ENCODE data around the gene SERPINA3.

The SERPINA3 gene

DNA sequence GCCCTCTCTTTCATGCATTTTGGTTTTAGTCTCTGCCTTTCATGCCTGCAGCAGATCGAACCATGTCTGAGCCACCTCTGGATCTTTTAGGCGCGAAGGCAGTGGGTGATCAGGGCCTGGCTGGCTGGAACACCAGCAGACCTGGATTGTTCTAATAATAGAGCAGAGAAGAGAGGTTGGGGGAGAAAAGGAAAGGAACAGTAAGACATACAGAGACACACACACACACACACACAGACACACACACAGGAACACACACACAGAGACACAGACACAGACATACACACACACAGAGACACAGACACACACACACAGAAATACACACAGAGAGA lies 38.2 kb downstream of the SERPINA3 start:
- H3K79me2 ChIP-seq (ENCODE audit: insufficient read depth, low read length), result no peaks in the 10 kb centered on the region
- H3F3A ChIP-seq (ENCODE audit: low read depth), result no peaks in the 10 kb centered on the region
- H2AFZ ChIP-seq (ENCODE audit: low read length), result no peak overlapping the region
- H3K36me3 ChIP-seq (ENCODE audit: insufficient read depth, low read length), result no peaks in the 10 kb centered on the region
- peaks cover 11% of the 10 kb centered on the region; the same call in 1 of the 2 replicates for H3K9me3 ChIP-seq (ENCODE audit: insufficient read depth, low read depth, low read length)
- H4K20me1 ChIP-seq (ENCODE audit: insufficient read depth, low read length, poor library complexity, severe bottlenecking), result no peaks in the 10 kb centered on the region
- no peak overlapping the region for H3K4me3 ChIP-seq (ENCODE audit: low read length, poor library complexity, severe bottlenecking)
- H3K27me3 ChIP-seq (ENCODE audit: insufficient read depth, low read length, poor library complexity, severe bottlenecking), result no peaks in the 10 kb centered on the region
- H3K4me1 ChIP-seq (ENCODE audit: insufficient read depth, low read length, poor library complexity, severe bottlenecking), result no peaks in the 10 kb centered on the region
- no peak overlapping the region for H3K4me2 ChIP-seq (ENCODE audit: low read depth, low read length, poor library complexity, severe bottlenecking)
- H3K9ac ChIP-seq (ENCODE audit: low read depth, low read length, poor library complexity, severe bottlenecking), result no peak overlapping the region
- no peaks in the 10 kb centered on the region for H3K9me2 ChIP-seq (replicated peaks; ENCODE audit: low read depth, low read length)
- TF ChIP-seq EZH2phosphoT487 (IDR thresholded peaks at IDR 0.05; ENCODE audit: borderline replicate concordance), result no peak
- TF ChIP-seq, protein P1, sequence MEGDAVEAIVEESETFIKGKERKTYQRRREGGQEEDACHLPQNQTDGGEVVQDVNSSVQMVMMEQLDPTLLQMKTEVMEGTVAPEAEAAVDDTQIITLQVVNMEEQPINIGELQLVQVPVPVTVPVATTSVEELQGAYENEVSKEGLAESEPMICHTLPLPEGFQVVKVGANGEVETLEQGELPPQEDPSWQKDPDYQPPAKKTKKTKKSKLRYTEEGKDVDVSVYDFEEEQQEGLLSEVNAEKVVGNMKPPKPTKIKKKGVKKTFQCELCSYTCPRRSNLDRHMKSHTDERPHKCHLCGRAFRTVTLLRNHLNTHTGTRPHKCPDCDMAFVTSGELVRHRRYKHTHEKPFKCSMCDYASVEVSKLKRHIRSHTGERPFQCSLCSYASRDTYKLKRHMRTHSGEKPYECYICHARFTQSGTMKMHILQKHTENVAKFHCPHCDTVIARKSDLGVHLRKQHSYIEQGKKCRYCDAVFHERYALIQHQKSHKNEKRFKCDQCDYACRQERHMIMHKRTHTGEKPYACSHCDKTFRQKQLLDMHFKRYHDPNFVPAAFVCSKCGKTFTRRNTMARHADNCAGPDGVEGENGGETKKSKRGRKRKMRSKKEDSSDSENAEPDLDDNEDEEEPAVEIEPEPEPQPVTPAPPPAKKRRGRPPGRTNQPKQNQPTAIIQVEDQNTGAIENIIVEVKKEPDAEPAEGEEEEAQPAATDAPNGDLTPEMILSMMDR (conservative IDR thresholded peaks at IDR 0.05; ENCODE audit: low read length), result no peak

DNA sequence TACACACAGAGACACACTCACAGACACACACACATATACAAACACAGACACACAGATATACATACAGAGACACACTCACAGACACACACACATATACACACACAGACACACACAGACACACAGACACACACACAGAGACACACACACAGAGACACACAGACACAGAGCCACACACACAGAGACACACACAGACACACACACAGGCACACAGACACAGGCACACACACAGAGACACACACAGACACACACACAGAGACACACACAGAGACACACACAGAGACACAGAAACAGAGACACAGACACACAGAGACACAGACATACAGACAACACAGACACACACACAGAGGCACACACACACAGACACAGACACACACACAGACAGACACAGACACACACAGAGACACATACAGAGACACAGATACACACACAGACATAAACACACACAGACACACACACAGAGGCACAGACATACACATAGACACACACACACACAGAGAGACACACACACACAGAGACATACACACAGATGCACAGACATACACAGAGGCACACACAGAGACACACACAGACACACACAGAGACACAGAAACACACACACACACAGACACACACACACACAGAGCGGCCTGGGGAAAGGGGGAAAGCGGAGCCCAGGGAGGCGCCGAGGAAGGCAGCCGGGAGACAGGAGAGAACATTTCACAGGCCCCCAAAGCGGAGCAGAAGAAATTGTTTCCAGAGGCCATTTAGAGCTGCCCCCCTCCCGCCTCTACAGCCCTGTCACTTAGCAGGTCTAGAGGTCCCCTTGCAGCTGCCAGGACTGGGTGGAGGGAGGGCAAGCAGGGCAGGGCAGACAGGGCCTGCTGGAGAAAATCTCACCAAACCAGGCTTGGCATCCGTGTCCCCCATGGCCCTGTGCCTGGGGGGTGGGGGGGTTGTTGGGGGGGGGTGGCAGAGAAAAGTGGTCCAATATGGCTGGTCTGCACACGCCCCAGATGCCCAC lies 38.9 kb downstream of the SERPINA3 start:
- H3K36me3 ChIP-seq (ENCODE audit: insufficient read depth, low read length), result no peaks in the 10 kb centered on the region
- no peaks in the 10 kb centered on the region for H3K9me2 ChIP-seq (replicated peaks; ENCODE audit: low read depth, low read length)
- no peaks in the 10 kb centered on the region for H4K20me1 ChIP-seq (ENCODE audit: insufficient read depth, low read length, poor library complexity, severe bottlenecking)
- TF ChIP-seq, protein P1 (conservative IDR thresholded peaks at IDR 0.05; ENCODE audit: low read length), result no peak
- no peak for TF ChIP-seq EZH2phosphoT487 (IDR thresholded peaks at IDR 0.05; ENCODE audit: borderline replicate concordance)
- no peaks in the 10 kb centered on the region for H3K27me3 ChIP-seq (ENCODE audit: insufficient read depth, low read length, poor library complexity, severe bottlenecking)
- peaks cover 11% of the 10 kb centered on the region; the same call in 1 of the 2 replicates for H3K9me3 ChIP-seq (ENCODE audit: insufficient read depth, low read depth, low read length)
- no peak overlapping the region for H3K4me2 ChIP-seq (ENCODE audit: low read depth, low read length, poor library complexity, severe bottlenecking)
- no peak overlapping the region for H3K9ac ChIP-seq (ENCODE audit: low read depth, low read length, poor library complexity, severe bottlenecking)
- H3F3A ChIP-seq (ENCODE audit: low read depth), result no peaks in the 10 kb centered on the region
- no peaks in the 10 kb centered on the region for H3K79me2 ChIP-seq (ENCODE audit: insufficient read depth, low read length)
- H3K4me1 ChIP-seq (ENCODE audit: insufficient read depth, low read length, poor library complexity, severe bottlenecking), result no peaks in the 10 kb centered on the region
- no peak overlapping the region for H3K4me3 ChIP-seq (ENCODE audit: low read length, poor library complexity, severe bottlenecking)
- H2AFZ ChIP-seq (ENCODE audit: low read length), result no peak overlapping the region

DNA sequence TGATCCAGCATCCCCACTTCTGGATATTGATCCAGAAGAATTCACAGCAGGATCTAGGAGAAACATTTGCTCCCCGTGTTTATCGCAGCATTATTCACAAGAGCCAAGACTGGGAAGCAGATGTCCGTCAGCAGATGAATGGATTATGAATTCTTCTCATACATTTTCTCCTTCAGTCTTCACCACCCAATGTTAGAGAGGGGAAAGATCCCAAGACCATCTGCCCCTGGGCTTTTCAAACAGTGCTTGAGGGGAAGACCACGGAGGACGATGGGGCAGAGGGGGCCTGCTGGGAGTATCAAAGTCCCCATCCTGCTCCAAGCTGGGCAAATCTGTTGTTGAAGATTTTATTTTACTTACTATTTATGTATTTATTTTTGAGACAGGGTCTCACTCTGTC lies 41.1 kb downstream of the SERPINA3 start:
- Histone ChIP-seq H3K36me3 (ENCODE audit: insufficient read depth, low read length) (no peaks in the 10 kb centered on the region), H3K4me3 (ENCODE audit: low read length, poor library complexity, severe bottlenecking) (no peak overlapping the region), H3K9ac (ENCODE audit: low read depth, low read length, poor library complexity, severe bottlenecking) (no peak overlapping the region), H2AFZ (ENCODE audit: low read length) (no peak overlapping the region), H3K4me1 (ENCODE audit: insufficient read depth, low read length, poor library complexity, severe bottlenecking) (no peaks in the 10 kb centered on the region), H3K9me2 (replicated peaks; ENCODE audit: low read depth, low read length) (no peaks in the 10 kb centered on the region), H3K9me3 (ENCODE audit: insufficient read depth, low read depth, low read length) (peaks cover 11% of the 10 kb centered on the region; the same call in 1 of the 2 replicates), H3K79me2 (ENCODE audit: insufficient read depth, low read length) (no peaks in the 10 kb centered on the region), H3K4me2 (ENCODE audit: low read depth, low read length, poor library complexity, severe bottlenecking) (no peak overlapping the region), H3K27me3 (ENCODE audit: insufficient read depth, low read length, poor library complexity, severe bottlenecking) (no peaks in the 10 kb centered on the region), H4K20me1 (ENCODE audit: insufficient read depth, low read length, poor library complexity, severe bottlenecking) (no peaks in the 10 kb centered on the region), H3F3A (ENCODE audit: low read depth) (no peaks in the 10 kb centered on the region)
- no peak for TF ChIP-seq EZH2phosphoT487 (IDR thresholded peaks at IDR 0.05; ENCODE audit: borderline replicate concordance)
- TF ChIP-seq, protein P1 (conservative IDR thresholded peaks at IDR 0.05; ENCODE audit: low read length), result no peak
